Gastroesophageal sphincter (tissue), 4 donors: Measurements from ENCODE around the gene INPP5E. TPM values are rescaled to one million over a fixed set of nuclear protein-coding genes. Genes with fewer than 3 reads are reported as not detected.
"Not testable (repeated sequence)": the region's sequence is repeated elsewhere in the genome, so short reads cannot be mapped to it uniquely, and the experiment has no call there.

ENCODE experiments used
- ATAC-seq: fragments of 150-250 bp; one replicate; pipeline ENCODE4 v1.9.1; 2016; ENCODE audit warnings: mild to moderate bottlenecking, moderate library complexity
- H3K27ac ChIP-seq, 4 donors: fragments of 200-600 bp; sonication (generic) in 3 of 4; 1 replicate in 3 of 4; 2 replicates in 1 of 4; pipeline ENCODE4 v1.5.1; 2016 to 2019
- H3K27me3 ChIP-seq: fragments of 200-600 bp; sonication (generic); one replicate; pipeline ENCODE4 v1.5.1; 2019
- H3K36me3 ChIP-seq, 2 donors: fragments of 200-600 bp; sonication (generic); one replicate each; pipeline ENCODE4 v1.5.1; 2019; ENCODE audit warnings: control low read depth in 1 of 2
- H3K4me1 ChIP-seq, 3 donors: fragments of 200-600 bp; sonication (generic); 1 replicate in 2 of 3; 2 replicates in 1 of 3; pipeline ENCODE4 v1.5.1; 2016 to 2019; ENCODE audit warnings: control low read depth in 2 of 3
- H3K4me3 ChIP-seq, 2 donors: fragments of 200-600 bp; sonication (generic); one replicate each; pipeline ENCODE4 v1.5.1; 2019; ENCODE audit warnings: mild to moderate bottlenecking in 1 of 2, moderate library complexity in 1 of 2
- H3K9me3 ChIP-seq, 3 donors: fragments of 200-600 bp; sonication (generic); one replicate each; pipeline ENCODE4 v1.5.1; 2017 to 2019; ENCODE audit warnings: control low read depth in 2 of 3
- CTCF ChIP-seq, 4 experiments: fragments of 200-600 bp in 2 of 4; fragments of 450-650 bp in 2 of 4; sonication (generic) in 1 of 4; IDR thresholded peaks; one replicate each; pipeline ENCODE4 v1.5.1; 2017 to 2019; ENCODE audit warnings: antibody characterized with exemption in 4 of 4, mild to moderate bottlenecking in 2 of 4, moderate library complexity in 2 of 4
- EP300 ChIP-seq: sonication (generic); formaldehyde crosslinking; IDR thresholded peaks from one replicate; pipeline ENCODE4 v1.6.1; 2017; ENCODE audit warnings: antibody characterized with exemption, mild to moderate bottlenecking
- POLR2A ChIP-seq, 2 donors: fragments of 450-650 bp; IDR thresholded peaks; one replicate each; pipeline ENCODE4 v1.6.1; 2017; ENCODE audit warnings: antibody characterized with exemption in 2 of 2, mild to moderate bottlenecking in 2 of 2, moderate library complexity in 1 of 2
- POLR2AphosphoS5 ChIP-seq: sonication (generic); formaldehyde crosslinking; IDR thresholded peaks from one replicate; pipeline ENCODE4 v1.6.1; 2017; ENCODE audit warnings: antibody characterized with exemption
- WGBS, 2 donors: methylation state at CpG; one replicate each; pipeline ENCODE4 v1.1.5; 2018; ENCODE audit warnings: low coverage in 1 of 2; 5-methylcytosine and 5-hydroxymethylcytosine counted together
- total RNA-seq, 4 donors: library from RNA; depleted of rRNA; stranded (reverse); fragments of >200 nt; gene quantifications; one replicate each; pipeline ENCODE4 v1.1.0, GENCODE V29; 2016

The INPP5E gene
- total RNA-seq, 4 donors from 2014 or later: 7.2 to 13.1 (median 10.0) TPM

- no peak for TF ChIP-seq CTCF (IDR thresholded peaks at IDR 0.05)
- no peak for TF ChIP-seq EP300
- TF ChIP-seq POLR2A (IDR thresholded peaks at IDR 0.05): no peak
- TF ChIP-seq POLR2AphosphoS5: no peak
- ATAC-seq: no peak
- H3K36me3 ChIP-seq: peaks cover 0 to 79% of the 10 kb centered on the region in 2 donors
- H3K9me3 ChIP-seq: no peaks in the 10 kb centered on the region
- no peak overlapping the region for H3K27ac ChIP-seq
- no peaks in the 10 kb centered on the region for H3K27me3 ChIP-seq
- 83% methylated on average over 1 of the region's 36 CpGs; no CpG with 5 or more reads in 1 of the 2 donors for WGBS, 2 donors
- no peak overlapping the region for H3K4me3 ChIP-seq
- H3K4me1 ChIP-seq: peaks cover 0 to 27% (median 4%) of the 10 kb centered on the region in 3 donors
Observed at GRCh38 chr9:136431782-136432350, 7.8 kb downstream of the INPP5E start.

GRCh38 chr9:136430588-136431234 is 8.9 kb downstream of the INPP5E start:
- Histone ChIP-seq H3K9me3 (no peaks in the 10 kb centered on the region), H3K4me1 (peaks cover 0 to 16% (median 0%) of the 10 kb centered on the region in 3 donors), H3K27ac (no peak overlapping the region), H3K4me3 (no peak overlapping the region), H3K27me3 (no peaks in the 10 kb centered on the region), H3K36me3 (peaks cover 0 to 78% of the 10 kb centered on the region in 2 donors)
- no peak for ATAC-seq
- TF ChIP-seq POLR2A (IDR thresholded peaks at IDR 0.05) (no peak), POLR2AphosphoS5 (no peak), CTCF (IDR thresholded peaks at IDR 0.05) (no peak), EP300 (no peak)
- WGBS, 2 donors: 93% methylated on average over 3 of the region's 29 CpGs; no CpG with 5 or more reads in 1 of the 2 donors

- Histone ChIP-seq H3K36me3 (peaks cover 0 to 77% of the 10 kb centered on the region in 2 donors), H3K27me3 (no peaks in the 10 kb centered on the region), H3K27ac (no peak overlapping the region), H3K9me3 (no peaks in the 10 kb centered on the region), H3K4me3 (no peak overlapping the region), H3K4me1 (peaks cover 0 to 8% (median 0%) of the 10 kb centered on the region in 3 donors)
- TF ChIP-seq EP300: no peak
- ATAC-seq: no peak
- 60 to 70% methylated on average over 1 to 6 of the region's 32 CpGs for WGBS, 2 donors
Observed at GRCh38 chr9:136429683-136430491, 9.8 kb downstream of the INPP5E start.

GRCh38 chr9:136429075-136429628 is 10.5 kb downstream of the INPP5E start:
- 60 to 93% methylated on average over 1 to 3 of the region's 21 CpGs for WGBS, 2 donors
- TF ChIP-seq POLR2A (IDR thresholded peaks at IDR 0.05) (no peak), CTCF (IDR thresholded peaks at IDR 0.05) (no peak), POLR2AphosphoS5 (no peak), EP300 (no peak)
- H3K27me3 ChIP-seq: no peaks in the 10 kb centered on the region
- no peak overlapping the region for H3K27ac ChIP-seq
- no peak overlapping the region for H3K4me3 ChIP-seq
- peaks cover 0 to under 1% (median 0%) of the 10 kb centered on the region in 3 donors for H3K4me1 ChIP-seq
- peaks cover 0 to 79% of the 10 kb centered on the region in 2 donors for H3K36me3 ChIP-seq
- ATAC-seq: no peak
- H3K9me3 ChIP-seq: no peaks in the 10 kb centered on the region

- TF ChIP-seq EP300 (no peak), CTCF (IDR thresholded peaks at IDR 0.05) (no peak), POLR2A (IDR thresholded peaks at IDR 0.05) (no peak), POLR2AphosphoS5 (no peak)
- no peak overlapping the region for H3K27ac ChIP-seq
- no peaks in the 10 kb centered on the region for H3K4me1 ChIP-seq
- WGBS, 2 donors: 87 to 97% methylated on average over 9 to 12 of the region's 12 CpGs
- H3K27me3 ChIP-seq: no peaks in the 10 kb centered on the region
- no peak overlapping the region for H3K4me3 ChIP-seq
- no peaks in the 10 kb centered on the region for H3K9me3 ChIP-seq
- no peak for ATAC-seq
- H3K36me3 ChIP-seq: peaks cover 0 to 79% of the 10 kb centered on the region in 2 donors
Observed at GRCh38 chr9:136426787-136427186, 12.9 kb downstream of the INPP5E start.

- H3K9me3 ChIP-seq, H3K4me3 ChIP-seq, H3K4me1 ChIP-seq, H3K27ac ChIP-seq, H3K27me3 ChIP-seq, ATAC-seq: not testable (repeated sequence)
- WGBS, 2 donors: 68% methylated on average over 6 of the region's 7 CpGs; no CpG with 5 or more reads in 1 of the 2 donors
- peaks cover 0 to 84% of the 10 kb centered on the region in 2 donors for H3K36me3 ChIP-seq
Observed at GRCh38 chr9:136425367-136425766, 14.3 kb downstream of the INPP5E start.
